ENCODE data around the gene NEDD4L. TPM values are rescaled to one million over a fixed set of nuclear protein-coding genes. Genes with fewer than 3 reads are reported as not detected.

Gene NEDD4L
- total and polyA plus RNA-seq, 3 donors from 2014 or later, result 14.3 to 43.1 (median 42.7) TPM

- DNase-seq, result no peak
- intact Hi-C loops (cut with DNase I; ENCODE audit: low total_unique reads), result no loop called here
- WGBS, 2 donors, result 90 to 92% methylated on average over 9 of the region's 9 CpGs
- H3K36me3 ChIP-seq (ENCODE audit: low read depth, missing control alignments), result no peaks in the 10 kb centered on the region
- no peaks in the 10 kb centered on the region for H3K9me3 ChIP-seq
- TF ChIP-seq POLR2A (IDR thresholded peaks at IDR 0.05) (no peak), CTCF (IDR thresholded peaks at IDR 0.05) (no peak)
- H3K27ac ChIP-seq, result no peak overlapping the region
- H3K4me1 ChIP-seq, result no peaks in the 10 kb centered on the region
- H3K27me3 ChIP-seq, result no peaks in the 10 kb centered on the region
- no peak overlapping the region for H3K4me3 ChIP-seq
These were observed 353.5 kb downstream of the NEDD4L start for GRCh38 chr18:58397385-58398132.

GRCh38 chr18:58398648-58399398, 354.8 kb downstream of the NEDD4L start:
- Histone ChIP-seq H3K4me3 (no peak overlapping the region), H3K27ac (no peak overlapping the region), H3K9me3 (no peaks in the 10 kb centered on the region), H3K4me1 (no peaks in the 10 kb centered on the region), H3K27me3 (no peaks in the 10 kb centered on the region), H3K36me3 (ENCODE audit: low read depth, missing control alignments) (no peaks in the 10 kb centered on the region)
- 92% methylated on average over 9 to 11 of the region's 11 CpGs for WGBS, 2 donors
- DNase-seq, result no peak
- TF ChIP-seq POLR2A (IDR thresholded peaks at IDR 0.05), result no peak
- TF ChIP-seq CTCF (IDR thresholded peaks at IDR 0.05), result no peak
- intact Hi-C loops (cut with DNase I; ENCODE audit: low total_unique reads), result no loop called here

GRCh38 chr18:58400331-58400870, 356.4 kb downstream of the NEDD4L start:
- Histone ChIP-seq H3K4me3 (no peak overlapping the region), H3K4me1 (no peaks in the 10 kb centered on the region), H3K27ac (no peak overlapping the region), H3K36me3 (ENCODE audit: low read depth, missing control alignments) (no peaks in the 10 kb centered on the region), H3K9me3 (no peaks in the 10 kb centered on the region), H3K27me3 (no peaks in the 10 kb centered on the region)
- DNase-seq, result no peak
- WGBS, 2 donors, result 65 to 72% methylated on average over 14 of the region's 14 CpGs
- intact Hi-C loops (cut with DNase I; ENCODE audit: low total_unique reads), result no loop called here
- TF ChIP-seq CTCF (IDR thresholded peaks at IDR 0.05) (no peak), POLR2A (IDR thresholded peaks at IDR 0.05) (no peak)

- TF ChIP-seq CTCF (IDR thresholded peaks at IDR 0.05), result no peak
- H3K36me3 ChIP-seq (ENCODE audit: low read depth, missing control alignments), result no peaks in the 10 kb centered on the region
- intact Hi-C loops (cut with DNase I; ENCODE audit: low total_unique reads), result no loop called here
- no peak for DNase-seq
- no peaks in the 10 kb centered on the region for H3K4me1 ChIP-seq
- H3K27ac ChIP-seq, result no peak overlapping the region
- 96 to 99% methylated on average over 2 of the region's 2 CpGs for WGBS, 2 donors
- no peak overlapping the region for H3K4me3 ChIP-seq
- no peaks in the 10 kb centered on the region for H3K9me3 ChIP-seq
- no peaks in the 10 kb centered on the region for H3K27me3 ChIP-seq
These were observed 357.2 kb downstream of the NEDD4L start for GRCh38 chr18:58401191-58401590.

Data from testis (tissue), 3 donors.